Spleen (tissue), 7 donors: ENCODE measurements around the gene NDUFS8.

Experiments
- POLR2AphosphoS5 ChIP-seq, 3 donors: sonication (generic); formaldehyde crosslinking; IDR thresholded peaks; one replicate each; pipeline ENCODE4 v1.5.1; 2017; ENCODE audit warnings: antibody characterized with exemption in 3 of 3
- TF ChIP-seq, protein P1 (sequence below), 11 experiments: fragments of 200-600 bp in 7 of 11; fragments of 450-650 bp in 4 of 11; sonication (generic) in 4 of 11; IDR thresholded peaks in 8 of 11; conservative IDR thresholded peaks in 3 of 11; 1 replicate in 7 of 11; 2 replicates in 4 of 11; pipeline versions ENCODE4 v1.4.0 to v1.8.0; 2016 to 2021; ENCODE audit warnings: antibody characterized with exemption in 11 of 11, inconsistent platforms in 4 of 11, mild to moderate bottlenecking in 1 of 11
- donor health status: DM: no; HTN: no; CAD: no; lungs with moderate emphysema.
- donor health status: DM: no; HTN: no; CAD: no.
- donor health status: DM: no; HTN: no; CAD: no.

GRCh38 chr11:68008381-68009337 is 21.8 kb upstream of the NDUFS8 start:
- TF ChIP-seq, protein P1, sequence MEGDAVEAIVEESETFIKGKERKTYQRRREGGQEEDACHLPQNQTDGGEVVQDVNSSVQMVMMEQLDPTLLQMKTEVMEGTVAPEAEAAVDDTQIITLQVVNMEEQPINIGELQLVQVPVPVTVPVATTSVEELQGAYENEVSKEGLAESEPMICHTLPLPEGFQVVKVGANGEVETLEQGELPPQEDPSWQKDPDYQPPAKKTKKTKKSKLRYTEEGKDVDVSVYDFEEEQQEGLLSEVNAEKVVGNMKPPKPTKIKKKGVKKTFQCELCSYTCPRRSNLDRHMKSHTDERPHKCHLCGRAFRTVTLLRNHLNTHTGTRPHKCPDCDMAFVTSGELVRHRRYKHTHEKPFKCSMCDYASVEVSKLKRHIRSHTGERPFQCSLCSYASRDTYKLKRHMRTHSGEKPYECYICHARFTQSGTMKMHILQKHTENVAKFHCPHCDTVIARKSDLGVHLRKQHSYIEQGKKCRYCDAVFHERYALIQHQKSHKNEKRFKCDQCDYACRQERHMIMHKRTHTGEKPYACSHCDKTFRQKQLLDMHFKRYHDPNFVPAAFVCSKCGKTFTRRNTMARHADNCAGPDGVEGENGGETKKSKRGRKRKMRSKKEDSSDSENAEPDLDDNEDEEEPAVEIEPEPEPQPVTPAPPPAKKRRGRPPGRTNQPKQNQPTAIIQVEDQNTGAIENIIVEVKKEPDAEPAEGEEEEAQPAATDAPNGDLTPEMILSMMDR (IDR thresholded peaks at IDR 0.05 in 8 of 11, conservative IDR thresholded peaks at IDR 0.05 in 3 of 11): no peak
- TF ChIP-seq POLR2AphosphoS5 (IDR thresholded peaks at IDR 0.05): peak; percentile 79 to 87 (median 81)
